ENCODE measurements around the gene LSM4. TPM values are rescaled to one million over a fixed set of nuclear protein-coding genes. Genes with fewer than 3 reads are reported as not detected.

The LSM4 gene
- total and polyA plus RNA-seq, 2 of the 13 experiments (the other 11 are each of a cell fraction or from before 2014, with no cell fraction given): 65.8 to 166 TPM

GRCh38 chr19:18282788-18283141, 40.1 kb downstream of the LSM4 start (continued):
- TF ChIP-seq, protein P1, sequence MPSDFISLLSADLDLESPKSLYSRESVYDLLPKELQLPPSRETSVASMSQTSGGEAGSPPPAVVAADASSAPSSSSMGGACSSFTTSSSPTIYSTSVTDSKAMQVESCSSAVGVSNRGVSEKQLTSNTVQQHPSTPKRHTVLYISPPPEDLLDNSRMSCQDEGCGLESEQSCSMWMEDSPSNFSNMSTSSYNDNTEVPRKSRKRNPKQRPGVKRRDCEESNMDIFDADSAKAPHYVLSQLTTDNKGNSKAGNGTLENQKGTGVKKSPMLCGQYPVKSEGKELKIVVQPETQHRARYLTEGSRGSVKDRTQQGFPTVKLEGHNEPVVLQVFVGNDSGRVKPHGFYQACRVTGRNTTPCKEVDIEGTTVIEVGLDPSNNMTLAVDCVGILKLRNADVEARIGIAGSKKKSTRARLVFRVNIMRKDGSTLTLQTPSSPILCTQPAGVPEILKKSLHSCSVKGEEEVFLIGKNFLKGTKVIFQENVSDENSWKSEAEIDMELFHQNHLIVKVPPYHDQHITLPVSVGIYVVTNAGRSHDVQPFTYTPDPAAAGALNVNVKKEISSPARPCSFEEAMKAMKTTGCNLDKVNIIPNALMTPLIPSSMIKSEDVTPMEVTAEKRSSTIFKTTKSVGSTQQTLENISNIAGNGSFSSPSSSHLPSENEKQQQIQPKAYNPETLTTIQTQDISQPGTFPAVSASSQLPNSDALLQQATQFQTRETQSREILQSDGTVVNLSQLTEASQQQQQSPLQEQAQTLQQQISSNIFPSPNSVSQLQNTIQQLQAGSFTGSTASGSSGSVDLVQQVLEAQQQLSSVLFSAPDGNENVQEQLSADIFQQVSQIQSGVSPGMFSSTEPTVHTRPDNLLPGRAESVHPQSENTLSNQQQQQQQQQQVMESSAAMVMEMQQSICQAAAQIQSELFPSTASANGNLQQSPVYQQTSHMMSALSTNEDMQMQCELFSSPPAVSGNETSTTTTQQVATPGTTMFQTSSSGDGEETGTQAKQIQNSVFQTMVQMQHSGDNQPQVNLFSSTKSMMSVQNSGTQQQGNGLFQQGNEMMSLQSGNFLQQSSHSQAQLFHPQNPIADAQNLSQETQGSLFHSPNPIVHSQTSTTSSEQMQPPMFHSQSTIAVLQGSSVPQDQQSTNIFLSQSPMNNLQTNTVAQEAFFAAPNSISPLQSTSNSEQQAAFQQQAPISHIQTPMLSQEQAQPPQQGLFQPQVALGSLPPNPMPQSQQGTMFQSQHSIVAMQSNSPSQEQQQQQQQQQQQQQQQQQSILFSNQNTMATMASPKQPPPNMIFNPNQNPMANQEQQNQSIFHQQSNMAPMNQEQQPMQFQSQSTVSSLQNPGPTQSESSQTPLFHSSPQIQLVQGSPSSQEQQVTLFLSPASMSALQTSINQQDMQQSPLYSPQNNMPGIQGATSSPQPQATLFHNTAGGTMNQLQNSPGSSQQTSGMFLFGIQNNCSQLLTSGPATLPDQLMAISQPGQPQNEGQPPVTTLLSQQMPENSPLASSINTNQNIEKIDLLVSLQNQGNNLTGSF (CRISPR knock-in tag; IDR thresholded peaks at IDR 0.05): no peak
- no peak for TF ChIP-seq SUZ12 (IDR thresholded peaks at IDR 0.05; ENCODE audit: low read depth, low read length)
- TF ChIP-seq SP5 (CRISPR knock-in tag; IDR thresholded peaks at IDR 0.05; ENCODE audit: borderline replicate concordance, low read depth): peak; percentile 74
- 0 out of 2 replicates have a peak, but pooled peaks have one; percentile 41 for TF ChIP-seq CBFB (CRISPR knock-in tag; IDR thresholded peaks at IDR 0.05)
- TF ChIP-seq ZNF121 (CRISPR knock-in tag; IDR thresholded peaks at IDR 0.05): no peak
- no peak for TF ChIP-seq NR3C1 (CRISPR knock-in tag; IDR thresholded peaks at IDR 0.05)
- TF ChIP-seq THAP11 (CRISPR knock-in tag; IDR thresholded peaks at IDR 0.05): peak; percentile 1; the same call in 1 of the 2 replicates
- no peak for TF ChIP-seq GABPB1 (CRISPR knock-in tag; IDR thresholded peaks at IDR 0.05)
- TF ChIP-seq KDM6A (CRISPR knock-in tag; IDR thresholded peaks at IDR 0.05; ENCODE audit: low read depth): peak; percentile 28; the same call in 1 of the 2 replicates
- TF ChIP-seq TFE3 (CRISPR knock-in tag; IDR thresholded peaks at IDR 0.05): peak; percentile 56; the same call in 1 of the 2 replicates
- no peak; the same call in 1 of the 2 replicates for TF ChIP-seq RXRA (CRISPR knock-in tag; IDR thresholded peaks at IDR 0.05)
- TF ChIP-seq AKAP8 (CRISPR knock-in tag; IDR thresholded peaks at IDR 0.05): no peak
- no peak for TF ChIP-seq CC2D1A (CRISPR knock-in tag; IDR thresholded peaks at IDR 0.05)
- TF ChIP-seq ZNF781 (CRISPR knock-in tag; IDR thresholded peaks at IDR 0.05; ENCODE audit: borderline replicate concordance, not compliant biosample characterization): no peak
- no peak for TF ChIP-seq ZBTB33 (CRISPR knock-in tag; IDR thresholded peaks at IDR 0.05)
- TF ChIP-seq ZNF768 (CRISPR knock-in tag; IDR thresholded peaks at IDR 0.05): no peak
- TF ChIP-seq ZNF563 (CRISPR knock-in tag; IDR thresholded peaks at IDR 0.05): no peak
- TF ChIP-seq ZNF317 (CRISPR knock-in tag; IDR thresholded peaks at IDR 0.05): no peak
- no peak for TF ChIP-seq ZNF362 (CRISPR knock-in tag; IDR thresholded peaks at IDR 0.05; ENCODE audit: borderline replicate concordance)
- no peak for TF ChIP-seq JARID2 (CRISPR knock-in tag; IDR thresholded peaks at IDR 0.05; ENCODE audit: insufficient replicate concordance)
- TF ChIP-seq ADNP (CRISPR knock-in tag; IDR thresholded peaks at IDR 0.05): peak; percentile 63; the same call in 1 of the 2 replicates
- no peak for TF ChIP-seq ZSCAN20 (CRISPR knock-in tag; IDR thresholded peaks at IDR 0.05; ENCODE audit: borderline replicate concordance)
